ENCODE measurements around the gene LSAMP. TPM values are rescaled to one million over a fixed set of nuclear protein-coding genes. Genes with fewer than 3 reads are reported as not detected.

The LSAMP gene
- total RNA-seq, 1 experiment from 2014 or later: not detected

- CTCF ChIA-PET: interaction anchor here (0.7 kb wide), 1 partner anchor 37 kb away, joined by 3 read pairs; no protein-coding TSS in a partner anchor
- no peak for TF ChIP-seq CTCF (IDR thresholded peaks at IDR 0.05; ENCODE audit: unreplicated experiment)
- Mint-ChIP-seq H3K36me3 (ENCODE audit: insufficient read depth, unreplicated experiment) (no peaks in the 10 kb centered on the region), H3K4me3 (ENCODE audit: unreplicated experiment) (no peak overlapping the region), H3K9me3 (ENCODE audit: unreplicated experiment) (no peaks in the 10 kb centered on the region), H3K27me3 (ENCODE audit: insufficient read depth, unreplicated experiment) (peaks cover 81% of the 10 kb centered on the region), H3K27ac (ENCODE audit: low read depth, unreplicated experiment) (no peak overlapping the region), H3K4me1 (ENCODE audit: insufficient read depth, unreplicated experiment) (no peaks in the 10 kb centered on the region)
- no peak for DNase-seq (ENCODE audit: unreplicated experiment)
- POLR2A ChIA-PET: interaction anchor here (0.7 kb wide), 1 partner anchor 284 kb away, joined by 3 read pairs; no protein-coding TSS in a partner anchor
- intact Hi-C loops (cut with micrococcal nuclease): no loop called here
- no TSS peak for BruUV-seq (replicated peaks)
Observed at GRCh38 chr3:116264546-116265319, 180.6 kb downstream of the LSAMP start.

DNA sequence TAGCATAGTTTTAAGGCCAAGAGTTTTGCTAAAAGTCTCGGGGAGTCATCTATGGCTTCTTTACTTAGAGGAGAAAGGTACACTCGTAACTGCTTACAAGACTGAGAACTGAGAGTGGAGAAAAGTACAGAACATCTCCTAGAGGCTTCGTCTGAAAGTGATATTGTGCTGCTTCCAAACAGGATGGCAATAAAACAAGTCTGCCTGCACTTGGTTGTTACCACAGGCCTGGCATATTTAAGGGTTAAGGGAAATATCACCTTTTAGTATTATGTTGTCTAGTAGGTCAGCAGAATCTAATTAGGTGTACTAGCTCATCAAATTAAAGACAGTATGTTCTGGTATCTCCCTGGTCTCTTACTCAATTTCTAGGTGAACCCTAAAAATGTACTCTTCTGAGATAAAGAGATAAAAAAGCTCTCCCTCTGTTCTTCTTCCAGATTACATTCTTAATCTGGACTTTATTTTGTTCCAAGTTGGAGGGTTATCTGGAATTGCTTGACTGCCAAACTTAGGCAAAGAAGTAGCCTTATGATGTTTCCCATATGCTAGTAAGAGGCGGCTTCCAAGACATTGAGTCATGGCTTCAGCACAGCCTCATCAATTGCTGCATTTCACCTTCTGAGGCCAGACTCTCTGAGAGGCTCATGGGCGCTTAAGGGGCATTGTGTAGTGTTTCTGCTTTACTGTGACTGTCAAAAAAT, 181.3 kb downstream of the LSAMP start:
- TF ChIP-seq CTCF (IDR thresholded peaks at IDR 0.05; ENCODE audit: unreplicated experiment): no peak
- BruUV-seq (replicated peaks): no TSS peak
- Mint-ChIP-seq H3K27ac (ENCODE audit: low read depth, unreplicated experiment) (no peak overlapping the region), H3K4me1 (ENCODE audit: insufficient read depth, unreplicated experiment) (no peaks in the 10 kb centered on the region), H3K27me3 (ENCODE audit: insufficient read depth, unreplicated experiment) (peaks cover 81% of the 10 kb centered on the region), H3K4me3 (ENCODE audit: unreplicated experiment) (no peak overlapping the region), H3K36me3 (ENCODE audit: insufficient read depth, unreplicated experiment) (no peaks in the 10 kb centered on the region), H3K9me3 (ENCODE audit: unreplicated experiment) (no peaks in the 10 kb centered on the region)
- ChIA-PET CTCF (no interaction called here), POLR2A (interaction anchor here (0.7 kb wide), 1 partner anchor 283 kb away, joined by 3 read pairs; no protein-coding TSS in a partner anchor)
- intact Hi-C loops (cut with micrococcal nuclease): no loop called here
- no peak for DNase-seq (ENCODE audit: unreplicated experiment)

- H3K9me3 Mint-ChIP-seq (ENCODE audit: unreplicated experiment): no peaks in the 10 kb centered on the region
- no peaks in the 10 kb centered on the region for H3K4me1 Mint-ChIP-seq (ENCODE audit: insufficient read depth, unreplicated experiment)
- no peak overlapping the region for H3K27ac Mint-ChIP-seq (ENCODE audit: low read depth, unreplicated experiment)
- no peak for DNase-seq (ENCODE audit: unreplicated experiment)
- no peaks in the 10 kb centered on the region for H3K36me3 Mint-ChIP-seq (ENCODE audit: insufficient read depth, unreplicated experiment)
- intact Hi-C loops (cut with micrococcal nuclease): no loop called here
- no TSS peak for BruUV-seq (replicated peaks)
- TF ChIP-seq CTCF (IDR thresholded peaks at IDR 0.05; ENCODE audit: unreplicated experiment): no peak
- ChIA-PET POLR2A (no interaction called here), CTCF (no interaction called here)
- peaks cover 86% of the 10 kb centered on the region for H3K27me3 Mint-ChIP-seq (ENCODE audit: insufficient read depth, unreplicated experiment)
- H3K4me3 Mint-ChIP-seq (ENCODE audit: unreplicated experiment): no peak overlapping the region
Observed at GRCh38 chr3:116260491-116260890, 184.8 kb downstream of the LSAMP start.

GRCh38 chr3:116259984-116260383, 185.3 kb downstream of the LSAMP start:
- CTCF ChIA-PET: no interaction called here
- Mint-ChIP-seq H3K4me3 (ENCODE audit: unreplicated experiment) (no peak overlapping the region), H3K36me3 (ENCODE audit: insufficient read depth, unreplicated experiment) (no peaks in the 10 kb centered on the region), H3K27me3 (ENCODE audit: insufficient read depth, unreplicated experiment) (peaks cover 91% of the 10 kb centered on the region), H3K4me1 (ENCODE audit: insufficient read depth, unreplicated experiment) (no peaks in the 10 kb centered on the region), H3K9me3 (ENCODE audit: unreplicated experiment) (no peaks in the 10 kb centered on the region), H3K27ac (ENCODE audit: low read depth, unreplicated experiment) (no peak overlapping the region)
- no TSS peak for BruUV-seq (replicated peaks)
- TF ChIP-seq CTCF (IDR thresholded peaks at IDR 0.05; ENCODE audit: unreplicated experiment): no peak
- intact Hi-C loops (cut with micrococcal nuclease): no loop called here
- no peak for DNase-seq (ENCODE audit: unreplicated experiment)
- POLR2A ChIA-PET: no interaction called here

Data from MCF 10A (cell line).